MCF 10A (cell line): ENCODE results near the gene KIF17. TPM values are rescaled to one million over a fixed set of nuclear protein-coding genes. Genes with fewer than 3 reads are reported as not detected.

Experiments used
- BruUV-seq: library from RNA; stranded (reverse); fragments of 400-500 nt; replicated peaks from 2 replicates; lab custom pipeline; 2021; lab: Mats Ljungman, UMichigan
- CTCF ChIA-PET: fragments of 300-600 bp; sonication (Branson Sonifier 250); formaldehyde crosslinking; extraction: SDS; loops from one replicate; lab custom pipeline; 2021; ENCODE audit warnings: antibody characterized with exemption, inconsistent platforms; lab: Yijun Ruan, JAX
- POLR2A ChIA-PET: fragments of 300-600, 350-650 bp; sonication (Branson Sonifier 250); formaldehyde crosslinking; extraction: SDS; loops from one replicate; lab custom pipeline; 2020; ENCODE audit warnings: antibody characterized with exemption, inconsistent platforms; lab: Yijun Ruan, JAX
- DNase-seq: peaks from one replicate; pipeline ENCODE4 v3.0.0-alpha.2; 2018; ENCODE audit not compliant: unreplicated experiment
- H3K27ac Mint-ChIP-seq: one replicate; pipeline ENCODE4 v1.8.0; 2022; ENCODE audit warnings: mild to moderate bottlenecking, low read depth, mixed read lengths; ENCODE audit not compliant: unreplicated experiment
- H3K27me3 Mint-ChIP-seq: one replicate; pipeline ENCODE4 v1.8.0; 2022; ENCODE audit warnings: mixed read lengths; ENCODE audit not compliant: insufficient read depth, unreplicated experiment
- H3K36me3 Mint-ChIP-seq: one replicate; pipeline ENCODE4 v1.8.0; 2022; ENCODE audit warnings: mild to moderate bottlenecking, moderate library complexity, mixed read lengths; ENCODE audit not compliant: insufficient read depth, unreplicated experiment
- H3K4me1 Mint-ChIP-seq: one replicate; pipeline ENCODE4 v1.8.0; 2022; ENCODE audit warnings: mixed read lengths; ENCODE audit not compliant: insufficient read depth, unreplicated experiment
- H3K4me3 Mint-ChIP-seq: one replicate; pipeline ENCODE4 v1.8.0; 2022; ENCODE audit warnings: mild to moderate bottlenecking, moderate library complexity, mixed read lengths; ENCODE audit not compliant: unreplicated experiment
- H3K9me3 Mint-ChIP-seq: one replicate; pipeline ENCODE4 v1.8.0; 2022; ENCODE audit warnings: mixed read lengths; ENCODE audit not compliant: unreplicated experiment
- CTCF ChIP-seq: fragments of 200-600 bp; IDR thresholded peaks from one replicate; pipeline ENCODE4 v1.8.0; 2022; ENCODE audit warnings: antibody characterized with exemption, mild to moderate bottlenecking; ENCODE audit not compliant: unreplicated experiment
- intact Hi-C: fragments of 100-400 bp; cut with micrococcal nuclease; formaldehyde crosslinking; loops from 2 replicates; pipeline ENCODE4 v1.14.1; 2022
- total RNA-seq: library from RNA; stranded (reverse); gene quantifications from 2 replicates; pipeline ENCODE4 v1.2.3, GENCODE V29; 2022

KIF17 gene
- total RNA-seq, 1 experiment from 2014 or later: 0.19 TPM

GRCh38 chr1:20643080-20643479 is 74.7 kb downstream of the KIF17 start:
- Mint-ChIP-seq H3K36me3 (peaks cover 50% of the 10 kb centered on the region), H3K27ac (no peak overlapping the region), H3K27me3 (no peaks in the 10 kb centered on the region), H3K4me3 (no peak overlapping the region), H3K4me1 (no peaks in the 10 kb centered on the region), H3K9me3 (no peaks in the 10 kb centered on the region)
- no peak for DNase-seq
- CTCF ChIA-PET: interaction anchor here (0.5 to 6.2 kb wide), 3 partner anchors 10 to 120 kb away, joined by 3 to 61 read pairs (median 4); partner anchors contain the start of gene PINK1
- intact Hi-C loops: no loop called here
- TF ChIP-seq CTCF: no peak
- POLR2A ChIA-PET: no interaction called here
- BruUV-seq: no TSS peak

- no peak overlapping the region for H3K4me3 Mint-ChIP-seq
- no TSS peak for BruUV-seq
- H3K9me3 Mint-ChIP-seq: no peaks in the 10 kb centered on the region
- no peaks in the 10 kb centered on the region for H3K4me1 Mint-ChIP-seq
- H3K36me3 Mint-ChIP-seq: peaks cover 45% of the 10 kb centered on the region
- no peak for DNase-seq
- intact Hi-C loops: no loop called here
- H3K27me3 Mint-ChIP-seq: no peaks in the 10 kb centered on the region
- TF ChIP-seq CTCF: no peak
- ChIA-PET POLR2A (no interaction called here), CTCF (interaction anchor here (0.5 to 6.2 kb wide), 8 partner anchors 14 to 119 kb away, joined by 3 to 61 read pairs (median 5); no protein-coding TSS in a partner anchor)
- H3K27ac Mint-ChIP-seq: no peak overlapping the region
These were observed 75.8 kb downstream of the KIF17 start for GRCh38 chr1:20641975-20642374.

- Mint-ChIP-seq H3K4me1 (peaks cover 6% of the 10 kb centered on the region), H3K27me3 (no peaks in the 10 kb centered on the region), H3K4me3 (no peak overlapping the region), H3K27ac (no peak overlapping the region), H3K36me3 (peaks cover 35% of the 10 kb centered on the region), H3K9me3 (no peaks in the 10 kb centered on the region)
- ChIA-PET POLR2A (interaction anchor here (0.7 kb wide), 1 partner anchor 807 kb away, joined by 3 read pairs; no protein-coding TSS in a partner anchor), CTCF (interaction anchor here (0.7 to 6.2 kb wide), 9 partner anchors 8 to 334 kb away, joined by 4 to 61 read pairs (median 6); no protein-coding TSS in a partner anchor)
- intact Hi-C loops: loop anchor here (1.0 kb wide), 3 partner anchors 65 to 555 kb away; no protein-coding TSS in a partner anchor
- BruUV-seq: no TSS peak
- TF ChIP-seq CTCF: peak; percentile 72
- peak; percentile 66 for DNase-seq
These were observed 77.6 kb downstream of the KIF17 start for GRCh38 chr1:20640183-20640597.

- intact Hi-C loops: loop anchor here (10.0 kb wide), 1 partner anchor 422 kb away; no protein-coding TSS in a partner anchor
- Mint-ChIP-seq H3K27ac (no peak overlapping the region), H3K9me3 (no peaks in the 10 kb centered on the region), H3K27me3 (no peaks in the 10 kb centered on the region), H3K4me1 (peaks cover 12% of the 10 kb centered on the region), H3K36me3 (peaks cover 28% of the 10 kb centered on the region), H3K4me3 (peak overlapping the region; percentile 28)
- no peak for TF ChIP-seq CTCF
- CTCF ChIA-PET: interaction anchor here (7.6 kb wide), 1 partner anchor 113 kb away, joined by 55 read pairs; no protein-coding TSS in a partner anchor
- POLR2A ChIA-PET: no interaction called here
- no TSS peak for BruUV-seq
- DNase-seq: no peak
These were observed 80.9 kb downstream of the KIF17 start for GRCh38 chr1:20636785-20637347.
